ENCODE results near the gene MKRN3. TPM values are rescaled to one million over a fixed set of nuclear protein-coding genes. Genes with fewer than 3 reads are reported as not detected.

Gene MKRN3
- total RNA-seq = 0.43 and 1.5 TPM in 2 replicates

GRCh38 chr15:23565395-23566070 lies at the start of gene MKRN3:
Gene MKRN3 (plus strand): TSS chr15:23565674. CDS start chr15:23565783, 109 bp downstream.

Other genes with a start within 250 kb of the MKRN3 start
- not detected in 2 replicates for gene GOLGA6L26, start 231.5 kb upstream of the MKRN3 start, total RNA-seq
- gene GOLGA8S, start 210.9 kb upstream of the MKRN3 start, total RNA-seq = 0.07 and 0.10 TPM in 2 replicates
- not detected in 2 replicates for gene GOLGA6L2, start 118.4 kb upstream of the MKRN3 start, total RNA-seq
- gene MAGEL2, start 82.2 kb downstream of the MKRN3 start, total RNA-seq = 0.73 and 0.98 TPM in 2 replicates
- 65.9 and 66.9 TPM in 2 replicates for gene NDN, start 121.6 kb downstream of the MKRN3 start, total RNA-seq